SK-N-SH (cell line): Measurements from ENCODE around the gene ABCC11. TPM values are rescaled to one million over a fixed set of nuclear protein-coding genes. Genes with fewer than 3 reads are reported as not detected.

Experiments
- CHD2 ChIP-seq: fragments of 150-350 bp; IDR thresholded peaks from 2 replicates; pipeline ENCODE4 v1.6.1; 2018; ENCODE audit warnings: low read length; ENCODE audit not compliant: partially characterized antibody
- ELF1 ChIP-seq: IDR thresholded peaks from 2 replicates; pipeline ENCODE4 v1.4.0; 2012
- EP300 ChIP-seq, 2 experiments: IDR thresholded peaks; 2 replicates each; pipeline versions ENCODE4 v1.4.0 to v1.6.1; 2012; ENCODE audit warnings: borderline replicate concordance in 1 of 2, low read depth in 1 of 2, low read length in 1 of 2
- FOSL2 ChIP-seq: IDR thresholded peaks from 2 replicates; pipeline ENCODE4 v1.4.0; 2012; ENCODE audit warnings: low read depth, mild to moderate bottlenecking, moderate library complexity, borderline replicate concordance
- FOXM1 ChIP-seq: IDR thresholded peaks from 2 replicates; pipeline ENCODE4 v1.4.0; 2012; ENCODE audit warnings: low read depth, mild to moderate bottlenecking
- GABPA ChIP-seq: IDR thresholded peaks from 2 replicates; pipeline ENCODE4 v1.4.0; 2012; ENCODE audit warnings: low read depth, mild to moderate bottlenecking
- JUND ChIP-seq: IDR thresholded peaks from 2 replicates; pipeline ENCODE4 v1.4.0; 2012
- MEF2A ChIP-seq: IDR thresholded peaks from 2 replicates; pipeline ENCODE4 v1.4.0; 2012; ENCODE audit warnings: low read depth, borderline replicate concordance
- NFIC ChIP-seq: IDR thresholded peaks from 2 replicates; pipeline ENCODE4 v1.4.0; 2012; ENCODE audit warnings: borderline replicate concordance
- NRF1 ChIP-seq: IDR thresholded peaks from 2 replicates; pipeline ENCODE4 v1.6.1; 2012; ENCODE audit warnings: low read depth, mild to moderate bottlenecking, low read length
- POLR2AphosphoS5 ChIP-seq: IDR thresholded peaks from 2 replicates; pipeline ENCODE4 v1.6.1; 2012; ENCODE audit warnings: low read depth, low read length
- RCOR1 ChIP-seq: fragments of 150-350 bp; IDR thresholded peaks from 2 replicates; pipeline ENCODE4 v1.6.1; 2017; ENCODE audit warnings: antibody characterized with exemption, low read length
- RFX5 ChIP-seq: IDR thresholded peaks from 2 replicates; pipeline ENCODE4 v1.6.1; 2012; ENCODE audit warnings: mild to moderate bottlenecking, improper control_type of control experiment, low read length
- SMC3 ChIP-seq: IDR thresholded peaks from 2 replicates; pipeline ENCODE4 v1.6.1; 2012; ENCODE audit warnings: low read depth, low read length, improper control_type of control experiment
- TAF1 ChIP-seq: IDR thresholded peaks from 2 replicates; pipeline ENCODE4 v1.6.1; 2012; ENCODE audit warnings: low read depth, mild to moderate bottlenecking, low read length, moderate library complexity, borderline replicate concordance
- TCF12 ChIP-seq: IDR thresholded peaks from 2 replicates; pipeline ENCODE4 v1.4.0; 2012
- TEAD4 ChIP-seq: IDR thresholded peaks from 2 replicates; pipeline ENCODE4 v1.4.0; 2012; ENCODE audit warnings: mild to moderate bottlenecking, borderline replicate concordance; ENCODE audit not compliant: insufficient read depth
- YY1 ChIP-seq: IDR thresholded peaks from 2 replicates; pipeline ENCODE4 v1.4.0; 2012; ENCODE audit warnings: low read depth, mild to moderate bottlenecking
- polyA plus RNA-seq, 3 experiments: library from polyadenylated mRNA; depleted of rRNA; stranded (reverse); fragments of >200 nt; gene quantifications; 2 replicates each; pipeline ENCODE4 v1.2.3, GENCODE V29; 2012
- TF ChIP-seq, protein P1 (sequence below): IDR thresholded peaks from 2 replicates; pipeline ENCODE4 v1.4.0; 2012; ENCODE audit warnings: low read depth, borderline replicate concordance
- TF ChIP-seq, protein P2 (sequence below): IDR thresholded peaks from 2 replicates; pipeline ENCODE4 v1.4.0; 2012; ENCODE audit warnings: low read depth, borderline replicate concordance
- TF ChIP-seq, protein P3 (sequence below): fragments of 150-350 bp; IDR thresholded peaks from 2 replicates; pipeline ENCODE4 v1.6.1; 2016; ENCODE audit warnings: mild to moderate bottlenecking, low read depth, low read length
- TF ChIP-seq, protein P4 (sequence below): IDR thresholded peaks from 2 replicates; pipeline ENCODE4; 2012
- TF ChIP-seq, protein P5 (sequence below): IDR thresholded peaks from 2 replicates; pipeline ENCODE4 v1.6.1; 2012; ENCODE audit warnings: mild to moderate bottlenecking, low read depth, low read length, moderate library complexity

Gene ABCC11
- polyA plus RNA-seq, 1 of the 3 experiments (the other 2 are of a cell fraction), result 0.07 TPM

DNA sequence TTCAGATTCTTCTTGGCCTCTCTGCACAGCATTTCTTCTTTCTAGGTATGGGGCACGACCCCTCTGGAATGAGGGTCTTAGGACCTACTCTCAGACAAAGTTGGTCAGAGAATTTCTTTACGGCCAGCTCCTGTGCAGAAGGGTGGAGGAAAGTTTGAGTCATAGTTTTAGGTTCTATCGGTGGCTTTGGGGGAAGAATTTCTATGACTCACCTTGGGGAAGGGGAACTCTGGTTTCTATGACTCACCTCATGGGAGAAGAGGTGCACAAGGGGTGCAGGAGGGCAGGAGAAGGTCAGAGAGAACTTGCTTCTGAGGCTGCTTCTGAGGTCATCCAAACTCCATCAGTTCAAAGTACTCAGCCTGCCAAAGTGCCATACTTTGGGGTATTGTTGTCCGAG, 89.0 kb downstream of the ABCC11 start (continued):
- TF ChIP-seq, protein P1, sequence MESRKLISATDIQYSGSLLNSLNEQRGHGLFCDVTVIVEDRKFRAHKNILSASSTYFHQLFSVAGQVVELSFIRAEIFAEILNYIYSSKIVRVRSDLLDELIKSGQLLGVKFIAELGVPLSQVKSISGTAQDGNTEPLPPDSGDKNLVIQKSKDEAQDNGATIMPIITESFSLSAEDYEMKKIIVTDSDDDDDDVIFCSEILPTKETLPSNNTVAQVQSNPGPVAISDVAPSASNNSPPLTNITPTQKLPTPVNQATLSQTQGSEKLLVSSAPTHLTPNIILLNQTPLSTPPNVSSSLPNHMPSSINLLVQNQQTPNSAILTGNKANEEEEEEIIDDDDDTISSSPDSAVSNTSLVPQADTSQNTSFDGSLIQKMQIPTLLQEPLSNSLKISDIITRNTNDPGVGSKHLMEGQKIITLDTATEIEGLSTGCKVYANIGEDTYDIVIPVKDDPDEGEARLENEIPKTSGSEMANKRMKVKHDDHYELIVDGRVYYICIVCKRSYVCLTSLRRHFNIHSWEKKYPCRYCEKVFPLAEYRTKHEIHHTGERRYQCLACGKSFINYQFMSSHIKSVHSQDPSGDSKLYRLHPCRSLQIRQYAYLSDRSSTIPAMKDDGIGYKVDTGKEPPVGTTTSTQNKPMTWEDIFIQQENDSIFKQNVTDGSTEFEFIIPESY, result no peak
- TF ChIP-seq TEAD4 (peak; percentile 33; the same call in 1 of the 2 replicates), EP300 (IDR thresholded peaks at IDR 0.05; ENCODE audit: borderline replicate concordance in 1 of 2, low read depth in 1 of 2, low read length in 1 of 2) (peak in 1 of 2 experiments; percentile 68; a peak in 1 of 4 replicates), NRF1 (no peak), JUND (peak; percentile 80), NFIC (peak; percentile 36; the same call in 1 of the 2 replicates), SMC3 (no peak), TAF1 (no peak), MEF2A (no peak), ELF1 (no peak), YY1 (no peak), TCF12 (peak; percentile 59), CHD2 (no peak), GABPA (no peak), RCOR1 (no peak), RFX5 (no peak), POLR2AphosphoS5 (no peak), FOXM1 (no peak), FOSL2 (peak; percentile 95)
- TF ChIP-seq, protein P2, sequence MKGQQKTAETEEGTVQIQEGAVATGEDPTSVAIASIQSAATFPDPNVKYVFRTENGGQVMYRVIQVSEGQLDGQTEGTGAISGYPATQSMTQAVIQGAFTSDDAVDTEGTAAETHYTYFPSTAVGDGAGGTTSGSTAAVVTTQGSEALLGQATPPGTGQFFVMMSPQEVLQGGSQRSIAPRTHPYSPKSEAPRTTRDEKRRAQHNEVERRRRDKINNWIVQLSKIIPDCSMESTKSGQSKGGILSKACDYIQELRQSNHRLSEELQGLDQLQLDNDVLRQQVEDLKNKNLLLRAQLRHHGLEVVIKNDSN, result no peak
- TF ChIP-seq, protein P3, sequence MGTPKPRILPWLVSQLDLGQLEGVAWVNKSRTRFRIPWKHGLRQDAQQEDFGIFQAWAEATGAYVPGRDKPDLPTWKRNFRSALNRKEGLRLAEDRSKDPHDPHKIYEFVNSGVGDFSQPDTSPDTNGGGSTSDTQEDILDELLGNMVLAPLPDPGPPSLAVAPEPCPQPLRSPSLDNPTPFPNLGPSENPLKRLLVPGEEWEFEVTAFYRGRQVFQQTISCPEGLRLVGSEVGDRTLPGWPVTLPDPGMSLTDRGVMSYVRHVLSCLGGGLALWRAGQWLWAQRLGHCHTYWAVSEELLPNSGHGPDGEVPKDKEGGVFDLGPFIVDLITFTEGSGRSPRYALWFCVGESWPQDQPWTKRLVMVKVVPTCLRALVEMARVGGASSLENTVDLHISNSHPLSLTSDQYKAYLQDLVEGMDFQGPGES, result no peak
- TF ChIP-seq, protein P4, sequence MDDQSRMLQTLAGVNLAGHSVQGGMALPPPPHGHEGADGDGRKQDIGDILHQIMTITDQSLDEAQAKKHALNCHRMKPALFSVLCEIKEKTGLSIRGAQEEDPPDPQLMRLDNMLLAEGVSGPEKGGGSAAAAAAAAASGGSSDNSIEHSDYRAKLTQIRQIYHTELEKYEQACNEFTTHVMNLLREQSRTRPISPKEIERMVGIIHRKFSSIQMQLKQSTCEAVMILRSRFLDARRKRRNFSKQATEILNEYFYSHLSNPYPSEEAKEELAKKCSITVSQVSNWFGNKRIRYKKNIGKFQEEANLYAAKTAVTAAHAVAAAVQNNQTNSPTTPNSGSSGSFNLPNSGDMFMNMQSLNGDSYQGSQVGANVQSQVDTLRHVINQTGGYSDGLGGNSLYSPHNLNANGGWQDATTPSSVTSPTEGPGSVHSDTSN, result peak; percentile 7; the same call in 1 of the 2 replicates
- TF ChIP-seq, protein P5, sequence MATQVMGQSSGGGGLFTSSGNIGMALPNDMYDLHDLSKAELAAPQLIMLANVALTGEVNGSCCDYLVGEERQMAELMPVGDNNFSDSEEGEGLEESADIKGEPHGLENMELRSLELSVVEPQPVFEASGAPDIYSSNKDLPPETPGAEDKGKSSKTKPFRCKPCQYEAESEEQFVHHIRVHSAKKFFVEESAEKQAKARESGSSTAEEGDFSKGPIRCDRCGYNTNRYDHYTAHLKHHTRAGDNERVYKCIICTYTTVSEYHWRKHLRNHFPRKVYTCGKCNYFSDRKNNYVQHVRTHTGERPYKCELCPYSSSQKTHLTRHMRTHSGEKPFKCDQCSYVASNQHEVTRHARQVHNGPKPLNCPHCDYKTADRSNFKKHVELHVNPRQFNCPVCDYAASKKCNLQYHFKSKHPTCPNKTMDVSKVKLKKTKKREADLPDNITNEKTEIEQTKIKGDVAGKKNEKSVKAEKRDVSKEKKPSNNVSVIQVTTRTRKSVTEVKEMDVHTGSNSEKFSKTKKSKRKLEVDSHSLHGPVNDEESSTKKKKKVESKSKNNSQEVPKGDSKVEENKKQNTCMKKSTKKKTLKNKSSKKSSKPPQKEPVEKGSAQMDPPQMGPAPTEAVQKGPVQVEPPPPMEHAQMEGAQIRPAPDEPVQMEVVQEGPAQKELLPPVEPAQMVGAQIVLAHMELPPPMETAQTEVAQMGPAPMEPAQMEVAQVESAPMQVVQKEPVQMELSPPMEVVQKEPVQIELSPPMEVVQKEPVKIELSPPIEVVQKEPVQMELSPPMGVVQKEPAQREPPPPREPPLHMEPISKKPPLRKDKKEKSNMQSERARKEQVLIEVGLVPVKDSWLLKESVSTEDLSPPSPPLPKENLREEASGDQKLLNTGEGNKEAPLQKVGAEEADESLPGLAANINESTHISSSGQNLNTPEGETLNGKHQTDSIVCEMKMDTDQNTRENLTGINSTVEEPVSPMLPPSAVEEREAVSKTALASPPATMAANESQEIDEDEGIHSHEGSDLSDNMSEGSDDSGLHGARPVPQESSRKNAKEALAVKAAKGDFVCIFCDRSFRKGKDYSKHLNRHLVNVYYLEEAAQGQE, result no peak
